GM21367 (cell line): ENCODE results near the gene GK.
"Not testable (repeated sequence)": the region's sequence is repeated elsewhere in the genome, so short reads cannot be mapped to it uniquely, and the experiment has no call there.

ENCODE experiments used
- ATAC-seq: cut with Tn5 transposase; IDR thresholded peaks from one replicate; pipeline ENCODE4 v1.9.1; 2021; ENCODE audit not compliant: unreplicated experiment

Gene GK

GRCh38 chrX:30693999-30694650 lies 40.9 kb downstream of the GK start:
- no peak for ATAC-seq

- ATAC-seq: no peak
Observed at GRCh38 chrX:30702736-30703135, 49.5 kb downstream of the GK start.

GRCh38 chrX:30706216-30706775 lies 53.1 kb downstream of the GK start:
- ATAC-seq: no peak

- ATAC-seq: no peak
Observed at GRCh38 chrX:30712214-30712613, 59.0 kb downstream of the GK start.

- peak; percentile 97 for ATAC-seq
Observed at GRCh38 chrX:30713061-30713525, 59.9 kb downstream of the GK start.

GRCh38 chrX:30714138-30714537 lies 60.9 kb downstream of the GK start:
- no peak for ATAC-seq

GRCh38 chrX:30715976-30716375 lies 62.8 kb downstream of the GK start:
- ATAC-seq: no peak

GRCh38 chrX:30733852-30734660 lies 80.8 kb downstream of the GK start:
- no peak for ATAC-seq

- ATAC-seq: no peak
Observed at GRCh38 chrX:30734782-30735181, 81.6 kb downstream of the GK start.

- peak; percentile 93 for ATAC-seq
Observed at GRCh38 chrX:30735839-30736238, 82.6 kb downstream of the GK start.

- no peak for ATAC-seq
Observed at GRCh38 chrX:30741545-30741944, 88.3 kb downstream of the GK start.

- ATAC-seq: no peak
Observed at GRCh38 chrX:30748342-30748960, 95.2 kb downstream of the GK start.

- ATAC-seq: no peak
Observed at GRCh38 chrX:30751497-30751896, 98.3 kb downstream of the GK start.

GRCh38 chrX:30762755-30763154 lies 109.5 kb downstream of the GK start:
- ATAC-seq: no peak

- ATAC-seq: not testable (repeated sequence)
Observed at GRCh38 chrX:30773764-30774163, 120.5 kb downstream of the GK start.

- ATAC-seq: no peak
Observed at GRCh38 chrX:30777575-30777974, 124.4 kb downstream of the GK start.

GRCh38 chrX:30779453-30780030 lies 126.3 kb downstream of the GK start:
- ATAC-seq: no peak
